HS-27A (cell line): ENCODE results near the gene ANXA7.
"Not testable (repeated sequence)": the region's sequence is repeated elsewhere in the genome, so short reads cannot be mapped to it uniquely, and the experiment has no call there.

Experiments used
- DNase-seq: peaks from one replicate; pipeline ENCODE4 v3.0.0-alpha.2; 2012; ENCODE audit warnings: low read depth, missing footprints

ANXA7 gene

DNA sequence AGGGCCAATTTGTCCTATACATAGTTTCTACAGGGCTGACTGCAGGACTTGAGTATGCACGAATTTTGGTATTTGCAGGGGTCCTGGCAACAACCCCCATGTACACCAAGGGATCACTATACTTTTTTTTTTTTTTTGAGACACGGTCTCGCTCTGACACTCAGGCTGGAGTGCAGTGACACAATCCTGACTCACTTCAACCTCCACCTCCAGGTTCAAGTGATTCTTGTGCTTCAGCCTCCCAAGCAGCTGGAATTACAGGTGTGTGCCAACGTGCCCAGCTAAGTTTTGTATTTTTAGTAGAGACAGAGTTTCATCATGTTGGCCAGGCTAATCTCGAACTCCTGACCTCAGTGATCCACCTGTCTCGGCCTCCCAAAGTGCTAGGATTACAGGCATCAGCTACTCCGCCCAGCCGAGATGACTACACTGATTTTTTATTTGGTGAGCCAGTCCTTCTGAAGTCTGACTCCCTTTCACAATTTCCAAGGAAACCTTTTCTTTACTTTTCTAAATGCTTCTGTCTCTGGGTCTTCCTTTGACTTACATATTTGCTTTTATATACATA, 75.0 kb downstream of the ANXA7 start:
- DNase-seq: no peak

DNA sequence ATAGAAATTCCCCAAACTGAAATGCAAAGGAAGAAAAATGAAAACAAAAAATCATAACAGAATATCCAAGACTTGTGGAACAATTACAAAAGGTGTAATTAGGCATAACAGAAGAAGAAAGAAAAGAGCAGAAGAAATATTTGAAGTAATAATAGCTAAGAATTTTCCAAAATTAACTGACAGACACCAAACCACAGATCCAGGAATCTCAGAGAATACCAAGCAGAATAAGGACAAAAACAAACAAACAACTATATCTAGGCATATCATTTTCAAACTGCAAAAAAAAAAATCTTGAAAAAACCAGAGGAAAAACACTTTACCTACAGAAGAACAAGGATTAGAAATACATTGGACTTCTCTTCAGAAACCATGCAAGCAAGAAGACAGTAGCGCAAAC, 80.7 kb downstream of the ANXA7 start:
- DNase-seq: no peak

DNA sequence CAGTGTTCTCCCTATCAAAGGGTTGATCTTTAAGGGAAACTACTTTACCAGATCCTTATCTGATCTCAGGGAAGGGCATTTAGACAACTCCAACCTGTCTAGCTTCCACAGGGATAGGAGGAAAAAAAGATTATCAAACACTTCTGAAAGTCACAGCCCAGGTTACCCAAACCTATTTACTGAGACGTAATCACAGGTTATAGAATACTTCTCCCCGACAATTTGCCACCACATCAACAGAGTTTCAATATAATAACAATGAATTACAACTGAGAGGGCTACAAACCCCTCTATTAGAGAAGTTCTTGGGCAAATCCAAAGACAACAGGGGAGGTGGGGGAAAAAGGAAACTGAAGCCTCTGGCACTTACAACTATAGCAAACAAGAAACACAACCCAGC, 81.5 kb downstream of the ANXA7 start:
- DNase-seq: no peak

GRCh38 chr10:73328523-73328922, 85.3 kb downstream of the ANXA7 start:
- DNase-seq: not testable (repeated sequence)

- DNase-seq: not testable (repeated sequence)
These were observed 88.6 kb downstream of the ANXA7 start for GRCh38 chr10:73325290-73325689.
